GM18517 (cell line): ENCODE results near the gene CAPN5.
"Not testable (repeated sequence)": the region's sequence is repeated elsewhere in the genome, so short reads cannot be mapped to it uniquely, and the experiment has no call there.

Experiments used
- ATAC-seq: cut with Tn5 transposase; IDR thresholded peaks from one replicate; pipeline ENCODE4 v1.9.1; 2021; ENCODE audit warnings: mild to moderate bottlenecking, moderate library complexity; ENCODE audit not compliant: unreplicated experiment

CAPN5 gene

DNA sequence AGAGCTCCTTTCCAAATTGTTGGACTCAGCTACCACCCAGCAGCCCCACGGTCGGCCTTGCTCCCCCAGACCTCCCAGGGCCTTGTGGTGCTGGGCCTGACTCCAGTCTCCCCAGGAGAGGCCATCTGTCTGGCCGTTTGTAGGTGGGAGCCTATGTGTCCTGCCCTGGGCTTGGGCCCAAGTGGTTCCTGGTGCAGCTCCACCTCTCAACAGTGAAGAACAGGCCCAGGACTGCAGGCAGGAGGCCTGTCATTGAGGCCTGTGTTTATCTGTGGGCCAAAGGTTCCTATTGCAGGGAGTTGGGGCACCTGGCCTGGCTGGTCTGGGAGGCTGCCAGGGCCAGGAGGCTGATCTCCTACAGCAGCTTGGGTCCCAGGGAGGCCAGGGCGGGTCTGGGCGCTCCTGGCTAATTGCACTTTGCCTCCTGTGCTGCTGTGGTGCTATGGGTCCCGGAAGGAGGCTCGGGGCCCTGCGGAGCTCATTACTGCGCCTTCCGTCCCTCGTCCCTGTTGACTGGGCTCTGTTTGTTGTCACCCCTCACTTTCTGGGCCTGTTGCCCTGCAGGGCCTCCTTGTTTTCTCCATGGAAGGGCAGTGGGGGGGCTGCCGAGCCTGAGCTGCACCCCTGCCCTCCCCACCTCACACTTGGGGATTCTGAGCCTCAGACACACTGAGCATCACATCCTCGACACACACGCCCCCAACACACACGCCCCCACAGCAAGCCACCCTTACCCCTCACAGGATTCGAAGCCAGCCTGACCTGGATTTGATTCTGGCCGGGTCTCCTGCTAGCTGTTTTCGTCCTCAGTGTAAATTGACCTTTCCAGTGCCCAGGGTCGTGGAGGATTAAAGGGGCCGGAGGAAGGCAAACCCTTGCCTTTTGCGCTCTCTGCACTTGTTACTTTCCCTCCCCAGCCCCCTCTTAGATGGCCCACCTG lies 29.1 kb downstream of the CAPN5 start:
- ATAC-seq = no peak

DNA sequence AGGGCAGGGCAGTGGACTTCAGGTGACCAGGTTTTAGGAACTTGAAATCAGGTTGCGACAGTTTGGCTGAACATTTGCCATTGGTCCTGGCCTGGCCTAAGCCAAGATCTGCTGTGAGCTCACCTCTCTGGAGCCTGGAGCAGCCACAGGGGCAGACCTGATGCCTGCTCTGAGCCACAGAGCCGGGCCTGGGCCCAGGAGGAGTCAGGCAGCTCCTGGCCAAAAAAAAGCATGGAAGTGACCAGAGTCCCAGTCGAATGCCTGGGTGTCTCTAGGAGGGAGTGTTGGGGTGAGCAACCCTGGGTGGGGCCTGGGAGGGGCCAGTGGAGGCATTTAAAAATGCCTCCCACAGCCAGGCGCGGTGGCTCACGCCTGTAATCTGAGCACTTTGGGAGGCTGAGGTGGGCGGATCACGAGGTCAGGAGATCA lies 29.8 kb downstream of the CAPN5 start:
- no peak for ATAC-seq

DNA sequence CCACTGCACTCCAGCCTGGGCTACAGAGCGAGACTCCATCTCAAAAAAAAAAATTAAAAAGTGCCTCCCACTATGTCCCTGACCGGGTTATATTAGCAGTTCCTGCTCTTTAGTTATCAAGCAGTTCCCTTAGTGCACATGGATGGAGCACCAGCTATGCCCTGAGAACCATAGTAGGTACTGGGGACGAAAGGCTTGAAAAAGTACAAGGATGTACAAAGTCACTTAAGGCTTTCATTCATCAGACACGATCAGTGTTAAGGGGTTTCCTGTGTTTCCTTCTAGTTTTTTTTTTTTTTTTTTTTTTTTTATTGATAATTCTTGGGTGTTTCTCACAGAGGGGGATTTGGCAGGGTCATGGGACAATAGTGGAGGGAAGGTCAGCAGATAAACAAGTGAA lies 30.4 kb downstream of the CAPN5 start:
- not testable (repeated sequence) for ATAC-seq

DNA sequence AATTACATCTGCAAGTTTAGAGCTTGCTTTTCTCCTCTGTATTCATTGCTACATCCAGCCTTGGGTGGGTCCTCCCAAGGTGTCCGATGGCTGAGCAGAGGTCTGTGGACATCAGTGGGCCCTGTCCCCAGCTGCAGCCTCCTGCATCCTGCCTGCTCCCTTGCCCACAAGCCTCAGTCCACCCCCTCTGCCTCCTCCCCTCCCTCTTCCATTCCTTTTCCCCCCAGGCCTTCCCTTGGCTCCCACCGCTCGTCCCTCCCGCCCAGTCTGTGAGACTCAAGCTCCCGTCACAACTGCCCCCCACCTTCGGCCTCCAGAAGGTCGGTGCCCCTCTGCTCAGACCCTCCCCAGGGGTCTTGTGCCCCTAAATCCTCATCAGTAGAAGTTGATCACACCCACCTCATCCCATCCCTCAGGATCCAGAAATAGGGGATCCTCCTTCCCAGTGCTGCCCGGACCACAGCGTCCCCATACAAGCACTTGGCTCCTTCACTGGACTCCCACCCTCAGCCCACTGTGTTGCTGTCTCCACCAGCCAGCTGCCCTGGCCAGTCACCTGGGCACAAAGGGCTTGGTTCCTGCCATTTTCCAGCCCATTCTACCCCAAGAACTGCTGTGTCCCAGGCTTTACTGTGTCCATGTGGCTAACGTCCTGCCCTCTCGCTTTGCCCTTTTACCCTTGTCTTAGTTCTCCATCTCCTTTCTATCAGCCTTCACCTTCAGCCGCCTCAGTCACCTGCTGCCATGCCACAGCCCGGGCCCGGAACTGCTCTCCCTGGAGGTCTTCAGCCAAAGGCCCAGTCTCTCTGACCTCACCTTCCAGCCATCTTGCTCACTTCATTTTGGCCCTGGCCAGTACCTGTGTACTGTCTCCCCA lies 33.6 kb downstream of the CAPN5 start:
- no peak for ATAC-seq

DNA sequence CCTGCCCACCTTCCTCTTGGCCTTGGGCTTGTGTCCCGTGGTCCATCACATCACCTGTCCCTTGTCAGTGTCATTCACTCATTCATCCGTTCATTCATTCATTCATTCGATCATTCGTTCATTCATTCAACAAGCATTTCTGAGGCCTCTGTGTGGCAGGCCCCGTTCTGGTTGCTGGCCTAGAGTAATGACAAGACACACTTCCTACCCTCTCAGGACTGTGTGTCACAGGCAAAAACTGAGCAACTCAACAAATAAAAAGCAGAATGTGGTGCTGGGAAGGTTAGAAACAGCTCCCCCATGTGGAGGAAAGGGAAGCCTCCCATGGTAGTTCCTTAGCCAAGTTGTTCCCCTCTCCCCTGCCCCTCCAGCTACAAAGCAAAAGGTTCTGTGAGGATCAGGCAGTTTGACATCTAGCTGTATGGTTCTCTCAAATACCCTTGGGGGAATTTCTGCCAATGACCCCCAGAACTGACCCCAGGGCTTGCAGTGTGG lies 34.3 kb downstream of the CAPN5 start:
- ATAC-seq = no peak

DNA sequence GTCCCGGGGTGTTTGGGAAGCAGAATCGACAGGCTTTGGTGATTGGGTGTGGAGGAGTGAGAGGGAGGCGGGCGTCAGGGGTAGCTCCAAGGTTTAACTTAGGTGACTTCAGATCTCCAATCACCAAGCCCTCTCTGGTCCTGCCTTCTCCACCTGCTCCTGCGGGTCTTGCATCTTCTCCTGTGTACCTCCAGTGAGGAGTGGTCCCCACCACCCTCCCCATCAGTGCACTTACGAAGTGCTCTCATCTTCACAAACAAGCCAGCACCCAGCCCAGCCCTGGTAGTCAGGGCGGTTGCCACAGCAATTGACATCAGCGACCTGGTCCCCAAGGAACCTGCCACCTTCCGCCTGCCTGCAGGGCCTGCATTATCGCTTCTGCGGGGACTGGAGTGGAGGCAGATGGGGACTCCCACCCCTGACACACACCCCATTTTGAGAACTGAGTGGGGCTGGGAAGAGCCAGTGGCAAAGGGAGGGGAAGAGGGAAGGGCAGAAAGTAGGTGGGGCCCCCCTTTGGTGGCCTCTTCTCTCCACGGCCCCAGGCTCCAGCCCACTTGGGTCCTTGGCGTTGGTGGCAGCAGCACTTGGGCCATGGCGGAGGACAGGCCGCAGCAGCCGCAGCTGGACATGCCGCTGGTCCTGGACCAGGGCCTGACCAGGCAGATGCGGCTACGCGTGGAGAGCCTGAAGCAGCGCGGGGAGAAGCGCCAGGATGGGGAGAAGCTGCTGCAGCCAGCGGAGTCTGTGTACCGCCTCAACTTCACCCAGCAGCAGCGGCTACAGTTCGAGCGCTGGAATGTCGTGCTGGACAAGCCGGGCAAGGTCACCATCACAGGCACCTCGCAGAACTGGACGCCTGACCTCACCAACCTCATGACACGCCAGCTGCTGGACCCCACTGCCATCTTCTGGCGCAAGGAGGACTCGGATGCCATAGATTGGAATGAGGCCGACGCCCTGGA lies 35.8 kb downstream of the CAPN5 start, which contains the start of gene OMP:
TSS of gene OMP (plus strand) at position 595 of the 965 bp plus-strand sequence. CDS start at position 595, 0 bp downstream.
- no peak for ATAC-seq

DNA sequence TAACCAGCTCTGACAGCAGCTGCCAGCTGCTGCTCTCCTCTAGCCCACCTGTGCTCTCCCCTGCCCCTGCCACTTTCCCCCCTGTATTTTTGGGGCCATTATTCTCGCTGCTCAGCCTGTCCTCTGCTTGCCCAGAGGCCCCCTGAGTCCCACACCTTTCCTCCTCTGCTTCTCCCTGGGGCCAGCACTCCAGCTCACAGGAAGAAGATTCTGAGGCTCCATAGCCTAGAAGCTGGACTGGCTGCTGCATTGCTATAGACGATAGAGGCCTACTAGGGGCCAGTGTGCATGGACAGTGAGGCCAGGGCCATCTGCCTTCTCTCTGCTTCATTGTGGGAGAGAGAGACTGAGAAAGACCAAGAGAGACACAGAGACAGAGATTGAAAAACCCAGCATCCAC lies 36.5 kb downstream of the CAPN5 start:
- ATAC-seq = no peak

DNA sequence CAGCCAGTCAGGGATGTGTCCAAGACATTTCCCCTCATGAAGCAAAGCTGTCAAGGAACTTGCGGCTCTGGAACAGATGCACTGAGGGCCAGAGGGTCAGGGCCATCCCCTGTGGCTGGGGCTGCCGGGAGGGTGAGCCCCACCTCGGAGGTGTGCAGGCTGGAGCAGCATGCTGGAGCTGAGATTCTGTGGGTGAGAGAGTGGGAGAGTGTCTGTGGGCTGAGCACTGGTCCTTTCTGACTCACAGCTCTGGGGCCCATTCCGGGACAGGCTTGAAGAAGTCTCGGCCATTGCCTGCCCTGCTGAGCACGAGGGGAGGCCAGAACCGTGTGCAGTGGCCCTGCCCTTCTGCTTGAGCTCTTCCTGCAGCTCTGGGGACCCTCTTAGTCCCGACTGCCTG lies 38.0 kb downstream of the CAPN5 start:
- no peak for ATAC-seq

DNA sequence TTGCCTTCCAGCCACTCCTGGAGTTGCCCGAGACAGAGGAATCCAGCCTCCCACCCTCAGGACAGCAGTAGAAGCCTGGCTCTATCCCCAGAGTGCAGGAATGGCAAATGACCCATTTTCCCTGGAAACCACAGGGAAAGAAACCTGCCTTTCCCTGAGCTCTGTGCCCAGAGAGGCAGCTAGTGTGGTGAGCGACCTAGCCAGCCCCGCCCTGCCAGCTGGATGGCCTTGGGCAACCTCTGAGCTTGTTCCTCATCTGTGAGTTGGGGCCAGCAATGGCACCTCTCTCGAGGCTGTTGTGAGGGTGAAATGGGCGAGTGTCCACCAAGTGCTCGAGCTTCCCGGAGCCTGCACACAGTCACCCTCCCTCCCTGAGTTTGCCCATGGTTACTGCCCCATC lies 39.5 kb downstream of the CAPN5 start:
- ATAC-seq = no peak

DNA sequence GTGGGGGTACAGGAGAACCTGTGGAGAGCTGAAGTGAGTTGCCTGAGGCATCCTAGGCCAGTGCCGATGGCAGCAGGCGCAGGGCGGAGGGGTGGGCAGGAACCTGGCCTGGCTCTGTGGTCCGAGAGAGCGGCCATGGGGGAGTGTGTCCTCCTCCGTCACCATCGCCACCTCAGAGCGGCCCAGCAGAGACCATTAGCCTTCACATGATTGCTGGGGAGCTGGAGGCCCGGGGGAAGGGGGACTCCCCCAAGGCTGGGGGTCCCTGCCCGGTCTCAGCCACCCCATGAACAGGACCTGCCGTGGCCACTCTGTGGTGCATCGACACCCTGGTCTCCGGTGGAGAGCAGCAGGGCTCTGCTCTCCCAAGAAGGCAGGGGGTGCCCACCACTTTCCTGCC lies 40.0 kb downstream of the CAPN5 start:
- no peak for ATAC-seq

DNA sequence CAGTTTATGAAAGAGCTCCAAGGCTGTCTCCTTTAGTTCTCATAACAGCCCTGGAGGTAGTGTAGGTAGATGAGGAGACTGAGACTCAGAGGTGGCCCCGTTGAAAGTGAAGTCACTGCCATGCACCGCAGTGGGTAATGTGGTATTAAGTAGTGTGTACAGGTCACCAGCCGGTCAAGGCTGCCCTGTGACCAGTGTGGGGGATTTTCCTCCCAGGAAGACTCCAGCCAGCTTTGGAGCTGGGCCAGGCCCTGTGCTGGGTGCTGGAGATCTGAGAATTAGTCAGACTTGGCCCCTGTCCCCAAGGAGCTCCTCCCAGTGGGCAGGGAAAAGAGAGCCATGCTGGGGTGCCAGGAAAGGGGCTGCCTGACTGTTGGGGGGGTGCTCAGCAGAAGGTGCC lies 41.2 kb downstream of the CAPN5 start:
- ATAC-seq = no peak

DNA sequence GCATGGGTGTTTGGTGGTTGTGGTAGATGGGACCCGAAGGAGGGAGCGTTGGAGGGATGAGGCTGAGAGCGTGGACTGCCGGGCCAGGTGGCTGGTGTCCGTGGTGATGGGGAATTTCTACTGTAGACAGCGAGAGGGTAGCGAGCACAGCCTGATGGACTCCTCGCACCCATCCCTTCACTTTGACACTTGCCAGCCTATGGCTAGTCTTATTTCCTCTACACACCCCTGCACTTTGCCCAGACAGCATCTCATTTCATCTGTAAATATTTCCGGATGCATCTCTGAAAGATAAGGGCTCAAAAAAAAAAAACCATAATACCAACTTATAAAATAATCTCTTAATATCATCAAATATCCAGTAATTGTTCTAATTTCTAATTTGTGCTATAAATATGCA lies 41.7 kb downstream of the CAPN5 start:
- no peak for ATAC-seq

DNA sequence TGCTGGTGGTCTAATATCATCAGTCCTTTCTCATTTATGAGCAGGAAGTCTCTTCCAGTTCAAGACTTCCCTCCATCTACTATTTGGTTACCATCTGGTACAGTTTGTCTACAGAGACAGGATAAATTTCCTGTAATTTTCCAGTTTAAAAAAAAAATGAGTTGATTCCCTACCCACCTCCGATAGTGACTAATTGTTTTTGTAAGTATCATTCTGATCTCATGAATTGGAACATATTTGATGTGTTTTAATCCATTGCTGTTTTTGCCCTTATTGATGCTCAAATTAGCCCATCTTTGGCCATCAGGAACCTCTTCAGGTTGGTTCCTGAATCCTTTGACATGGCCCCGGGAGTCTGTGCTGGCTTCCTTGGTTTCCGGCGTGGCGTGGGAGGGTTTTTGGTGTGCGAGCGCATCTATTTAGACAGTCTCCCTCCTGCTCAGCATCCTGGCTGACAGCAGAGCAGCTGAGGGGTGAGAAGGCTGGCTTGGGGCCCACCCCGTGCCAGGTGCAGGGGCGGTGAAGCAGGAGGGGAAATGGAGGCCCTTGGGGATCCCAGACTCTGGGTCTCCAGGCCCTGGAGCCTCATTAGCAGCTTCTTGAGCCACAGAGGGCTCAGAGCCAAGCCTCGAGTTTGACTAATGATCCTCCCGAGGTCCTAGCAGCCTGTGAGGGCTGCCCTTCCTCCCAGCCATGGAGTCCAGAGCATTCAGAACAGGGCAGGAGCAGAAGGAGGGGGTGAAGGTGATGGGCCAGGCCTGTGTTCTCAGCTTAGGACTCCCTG lies 42.7 kb downstream of the CAPN5 start:
- ATAC-seq = no peak

DNA sequence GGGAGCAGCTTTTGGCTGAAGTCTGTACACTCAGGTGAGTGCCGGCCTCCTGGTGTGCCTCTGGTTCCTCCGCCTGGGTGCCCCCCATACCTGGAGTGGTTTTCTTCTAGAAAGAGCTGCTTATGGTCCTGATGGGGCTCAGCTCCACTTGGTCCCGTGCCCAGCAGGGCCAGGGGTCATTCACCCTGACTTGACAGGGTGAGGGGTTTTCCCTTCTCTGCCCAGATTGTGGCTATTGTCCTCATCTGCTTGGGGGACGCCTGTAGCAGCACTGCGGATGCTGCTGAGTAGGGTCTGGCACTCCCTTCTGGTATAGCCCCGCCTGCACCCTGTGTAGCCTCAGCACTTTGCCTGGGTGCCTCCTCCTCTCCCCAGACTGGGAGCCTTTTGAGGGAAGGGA lies 44.1 kb downstream of the CAPN5 start:
- ATAC-seq = no peak

DNA sequence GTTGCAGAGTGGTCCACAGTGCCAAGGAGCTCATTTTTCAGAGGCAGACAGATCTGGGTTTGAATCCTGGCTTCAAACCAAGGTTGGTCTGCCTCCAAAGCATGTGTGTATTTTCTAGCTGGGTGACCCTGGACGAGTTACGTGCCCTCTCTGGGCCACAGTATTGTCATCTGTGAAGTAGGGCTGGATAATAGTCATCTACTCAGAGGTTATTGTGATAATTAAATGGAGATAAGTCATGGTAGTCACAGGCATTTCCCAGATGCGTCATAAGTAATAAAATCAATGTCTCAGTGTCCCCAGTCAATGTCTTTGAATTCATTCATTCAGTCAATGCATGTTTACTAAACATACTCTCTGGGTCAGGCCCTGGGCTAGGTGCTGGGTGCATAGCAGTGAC lies 44.5 kb downstream of the CAPN5 start:
- no peak for ATAC-seq

DNA sequence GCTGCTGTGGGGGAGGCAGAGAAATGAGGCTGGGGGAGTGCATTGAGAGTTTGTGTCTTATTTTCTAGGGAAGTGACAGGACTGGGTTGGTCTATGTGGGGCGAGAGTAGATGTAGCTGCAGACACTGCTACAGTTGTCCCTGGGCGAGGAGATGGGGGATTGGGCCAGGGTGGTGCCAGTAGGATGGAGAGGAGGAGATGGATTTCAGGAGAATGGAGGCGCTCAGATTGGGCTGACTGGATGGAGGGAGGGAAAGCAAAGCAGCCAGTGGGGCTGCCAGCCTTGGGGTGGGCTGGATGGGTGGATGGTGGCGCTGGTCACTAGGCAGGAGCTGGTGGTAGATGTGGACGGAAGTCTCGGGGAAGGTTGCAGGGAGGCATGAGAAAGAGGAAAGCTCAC lies 45.2 kb downstream of the CAPN5 start:
- no peak for ATAC-seq

DNA sequence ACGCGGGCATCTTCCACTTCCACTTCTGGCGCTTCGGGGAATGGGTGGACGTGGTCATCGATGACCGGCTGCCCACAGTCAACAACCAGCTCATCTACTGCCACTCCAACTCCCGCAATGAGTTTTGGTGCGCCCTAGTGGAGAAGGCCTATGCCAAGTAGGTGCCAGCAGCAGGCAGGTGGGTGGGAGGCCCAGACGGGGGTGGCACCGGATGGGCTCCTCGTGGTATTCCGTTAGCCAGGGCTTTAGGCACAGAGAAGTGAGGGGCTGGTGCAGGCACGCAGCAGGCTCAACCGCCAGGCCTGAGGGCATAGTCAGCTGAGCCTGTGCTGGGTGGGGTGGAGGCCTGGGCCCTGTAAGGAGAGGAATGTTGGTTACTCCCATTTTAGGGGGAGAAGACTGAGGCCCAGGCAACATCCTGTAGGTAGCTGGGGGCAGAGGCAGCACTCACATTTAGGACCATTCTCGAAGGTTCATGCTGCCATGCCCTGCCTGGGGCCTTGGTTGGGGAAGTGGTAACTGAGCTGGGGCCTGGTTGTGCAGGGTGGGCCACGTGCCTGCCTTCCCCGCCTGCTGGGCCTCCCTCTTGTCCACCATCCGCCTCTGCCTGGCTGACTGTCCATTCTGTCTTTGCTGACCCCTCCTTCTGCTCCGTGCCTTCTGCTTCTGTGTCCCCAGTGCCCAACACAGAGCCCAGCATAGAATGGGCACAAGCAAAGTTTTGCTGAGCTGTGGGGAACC lies 46.0 kb downstream of the CAPN5 start:
- ATAC-seq = no peak

DNA sequence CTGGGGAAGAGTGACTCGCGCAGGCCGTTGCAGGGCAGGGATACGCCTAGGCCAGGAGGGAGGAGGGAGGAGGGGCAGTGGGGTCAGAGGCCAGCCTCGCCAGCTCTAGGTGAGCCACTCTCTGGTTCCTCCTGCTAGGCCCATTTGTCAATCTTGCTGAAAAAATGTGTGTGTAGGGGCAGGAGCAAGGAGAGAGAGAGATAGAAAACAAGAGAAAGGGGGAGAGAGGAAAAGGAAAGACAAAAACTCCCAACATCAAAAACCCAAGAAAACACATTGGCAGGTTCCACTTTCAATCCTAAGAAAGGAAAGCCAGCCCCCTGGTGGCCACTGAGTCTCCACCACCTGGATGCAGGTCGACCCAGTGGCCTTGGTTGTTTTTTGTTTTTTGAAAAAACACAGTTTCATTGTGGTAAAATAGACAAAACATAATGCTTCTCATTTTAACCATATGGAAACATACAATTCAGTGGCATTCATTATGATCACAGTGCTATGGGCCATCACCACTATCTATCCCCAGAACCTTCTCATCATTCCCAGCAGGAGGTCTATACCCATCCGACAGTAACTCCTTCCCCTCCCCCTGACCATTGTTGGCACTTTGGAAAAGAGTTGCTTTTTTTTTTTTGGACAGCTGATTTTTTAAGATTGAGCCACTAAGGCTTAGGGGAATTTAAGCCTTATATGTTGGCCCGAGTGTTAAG lies 46.8 kb downstream of the CAPN5 start:
- no peak for ATAC-seq
